Body of pancreas (tissue), 4 donors: Measurements from ENCODE around the gene SLC23A3. TPM values are rescaled to one million over a fixed set of nuclear protein-coding genes. Genes with fewer than 3 reads are reported as not detected.

Experiments used
- ATAC-seq: fragments of 150-250 bp; one replicate; pipeline ENCODE4 v1.9.1; 2016
- DNase-seq, 4 donors: peaks; one replicate each; pipeline ENCODE4 v3.0.0-alpha.2; 2019
- H3K27ac ChIP-seq, 4 donors: fragments of 200-600 bp; sonication (generic); 1 replicate in 3 of 4; 2 replicates in 1 of 4; pipeline versions ENCODE4 v1.5.1 to v1.6.1; 2016 to 2019; ENCODE audit warnings: mild to moderate bottlenecking in 1 of 4, mixed read lengths in 1 of 4, moderate library complexity in 1 of 4
- H3K27me3 ChIP-seq, 2 donors: fragments of 200-600 bp; sonication (generic); one replicate each; pipeline ENCODE4 v1.6.0; 2016; ENCODE audit warnings: mild to moderate bottlenecking in 1 of 2
- H3K36me3 ChIP-seq, 2 donors: fragments of 200-600 bp; sonication (generic); replicated peaks in 1 of 2; 2 replicates each; pipeline ENCODE4 v1.5.1; 2016; ENCODE audit warnings: low read depth in 2 of 2; ENCODE audit not compliant: insufficient read depth in 1 of 2
- H3K4me1 ChIP-seq: fragments of 200-600 bp; sonication (generic); one replicate; pipeline ENCODE4 v1.6.0; 2016
- H3K4me3 ChIP-seq, 2 donors: fragments of 200-600 bp; sonication (generic); 1 replicate in 1 of 2; 2 replicates in 1 of 2; pipeline ENCODE4 v1.5.1; 2016 to 2019
- H3K9me3 ChIP-seq, 3 donors: fragments of 200-600 bp; sonication (generic); 1 replicate in 2 of 3; 2 replicates in 1 of 3; pipeline ENCODE4 v1.5.1; 2016
- POLR2A ChIP-seq, 3 donors: fragments of 450-650 bp; IDR thresholded peaks; one replicate each; pipeline ENCODE4 v1.6.1; 2016; ENCODE audit warnings: antibody characterized with exemption in 3 of 3, mild to moderate bottlenecking in 2 of 3
- WGBS, 2 donors: methylation state at CpG; one replicate each; pipeline ENCODE4 v1.1.5; 2017; 5-methylcytosine and 5-hydroxymethylcytosine counted together
- intact Hi-C: fragments of 100-400 bp; cut with DNase I; formaldehyde crosslinking; loops from one replicate; pipeline ENCODE4 v1.15.1; 2023
- total RNA-seq, 2 donors: library from RNA; depleted of rRNA; stranded (reverse); fragments of >200 nt; gene quantifications; one replicate each; pipeline ENCODE4 v1.1.0, GENCODE V29; 2016
- TF ChIP-seq, protein P1 (sequence below), 7 experiments: fragments of 450-650 bp in 4 of 7; fragments of 200-600 bp in 3 of 7; sonication (generic) in 3 of 7; IDR thresholded peaks; one replicate each; pipeline ENCODE4 v1.5.1; 2016 to 2019; ENCODE audit warnings: antibody characterized with exemption in 7 of 7

The SLC23A3 gene
- total RNA-seq, 2 donors from 2014 or later = 3.1 to 8.2 TPM

- no peak for ATAC-seq
- no peak for DNase-seq
- intact Hi-C loops = no loop called here
These were observed 57.0 kb downstream of the SLC23A3 start for GRCh38 chr2:219112651-219113338.

GRCh38 chr2:219112062-219112406 lies 57.8 kb downstream of the SLC23A3 start:
- H3K4me1 ChIP-seq = peaks cover 22% of the 10 kb centered on the region
- H3K9me3 ChIP-seq = no peaks in the 10 kb centered on the region
- no peak overlapping the region for H3K27ac ChIP-seq
- no peaks in the 10 kb centered on the region for H3K36me3 ChIP-seq
- WGBS, 2 donors = 91 to 92% methylated on average over 2 of the region's 2 CpGs
- TF ChIP-seq, protein P1, sequence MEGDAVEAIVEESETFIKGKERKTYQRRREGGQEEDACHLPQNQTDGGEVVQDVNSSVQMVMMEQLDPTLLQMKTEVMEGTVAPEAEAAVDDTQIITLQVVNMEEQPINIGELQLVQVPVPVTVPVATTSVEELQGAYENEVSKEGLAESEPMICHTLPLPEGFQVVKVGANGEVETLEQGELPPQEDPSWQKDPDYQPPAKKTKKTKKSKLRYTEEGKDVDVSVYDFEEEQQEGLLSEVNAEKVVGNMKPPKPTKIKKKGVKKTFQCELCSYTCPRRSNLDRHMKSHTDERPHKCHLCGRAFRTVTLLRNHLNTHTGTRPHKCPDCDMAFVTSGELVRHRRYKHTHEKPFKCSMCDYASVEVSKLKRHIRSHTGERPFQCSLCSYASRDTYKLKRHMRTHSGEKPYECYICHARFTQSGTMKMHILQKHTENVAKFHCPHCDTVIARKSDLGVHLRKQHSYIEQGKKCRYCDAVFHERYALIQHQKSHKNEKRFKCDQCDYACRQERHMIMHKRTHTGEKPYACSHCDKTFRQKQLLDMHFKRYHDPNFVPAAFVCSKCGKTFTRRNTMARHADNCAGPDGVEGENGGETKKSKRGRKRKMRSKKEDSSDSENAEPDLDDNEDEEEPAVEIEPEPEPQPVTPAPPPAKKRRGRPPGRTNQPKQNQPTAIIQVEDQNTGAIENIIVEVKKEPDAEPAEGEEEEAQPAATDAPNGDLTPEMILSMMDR (IDR thresholded peaks at IDR 0.05) = no peak
- no peak for TF ChIP-seq POLR2A (IDR thresholded peaks at IDR 0.05)
- no peaks in the 10 kb centered on the region for H3K27me3 ChIP-seq
- H3K4me3 ChIP-seq = no peak overlapping the region
- no peak for ATAC-seq
- DNase-seq = no peak
- intact Hi-C loops = no loop called here

More at GRCh38 chr2:219112651-219113338, 57.0 kb downstream of the SLC23A3 start:
- Histone ChIP-seq H3K36me3 (no peaks in the 10 kb centered on the region), H3K9me3 (no peaks in the 10 kb centered on the region), H3K4me1 (peaks cover 27% of the 10 kb centered on the region), H3K27me3 (no peaks in the 10 kb centered on the region), H3K4me3 (no peak overlapping the region), H3K27ac (no peak overlapping the region)
- TF ChIP-seq, protein P1 (IDR thresholded peaks at IDR 0.05) = no peak
- no peak for TF ChIP-seq POLR2A (IDR thresholded peaks at IDR 0.05)
- WGBS, 2 donors = 80 to 81% methylated on average over 9 of the region's 9 CpGs

Other genes with a start within 250 kb of the SLC23A3 start
- gene CDK5R2, start 210.4 kb downstream of the SLC23A3 start, total RNA-seq = under 1 TPM in 1 of 2 donors, not detected in 1; 0.78 TPM
- not detected for gene FEV, start 184.8 kb downstream of the SLC23A3 start, total RNA-seq
- gene CRYBA2, start 176.6 kb downstream of the SLC23A3 start, total RNA-seq = 10 to 100 TPM; 23.1 to 26.4 TPM
- not detected for gene CFAP65, start 128.5 kb downstream of the SLC23A3 start, total RNA-seq
- 1 to 10 TPM in 1 of 2 donors, not detected in 1; 1.0 TPM for gene IHH, start 109.1 kb downstream of the SLC23A3 start, total RNA-seq
- 1 to 10 TPM; 8.9 to 9.3 TPM for gene NHEJ1, start 9.2 kb downstream of the SLC23A3 start, total RNA-seq
- 10 to 100 TPM; 25.7 to 27.4 TPM for gene CNPPD1, start 6.9 kb upstream of the SLC23A3 start, total RNA-seq
- 10 to 100 TPM; 41.9 to 43.6 TPM for gene RETREG2, start 8.2 kb upstream of the SLC23A3 start, total RNA-seq
- gene ZFAND2B, start 36.8 kb upstream of the SLC23A3 start, total RNA-seq = 10 to 100 TPM; 36.9 to 43.3 TPM
- 10 to 100 TPM; 10.5 to 11.7 TPM for gene ABCB6, start 48.9 kb upstream of the SLC23A3 start, total RNA-seq
- 10 to 100 TPM; 21.0 to 27.7 TPM for gene ATG9A, start 59.6 kb upstream of the SLC23A3 start, total RNA-seq
- gene ANKZF1, start 59.8 kb upstream of the SLC23A3 start, total RNA-seq = 10 to 100 TPM; 67.5 to 95.3 TPM
- 10 to 100 TPM in 1 of 2 donors, 1 to 10 TPM in 1; 3.1 to 11.2 TPM for gene GLB1L, start 75.4 kb upstream of the SLC23A3 start, total RNA-seq
- 10 to 100 TPM in 1 of 2 donors, 1 to 10 TPM in 1; 8.0 to 16.8 TPM for gene STK16, start 75.5 kb upstream of the SLC23A3 start, total RNA-seq
- gene TUBA4B, start 83.2 kb upstream of the SLC23A3 start, total RNA-seq = not detected
- gene TUBA4A, start 83.9 kb upstream of the SLC23A3 start, total RNA-seq = 10 to 100 TPM; 17.8 to 20.2 TPM
- 10 to 100 TPM; 60.3 to 68.0 TPM for gene DNAJB2, start 109.3 kb upstream of the SLC23A3 start, total RNA-seq
- 10 to 100 TPM; 18.7 to 19.8 TPM for gene PTPRN, start 139.4 kb upstream of the SLC23A3 start, total RNA-seq
- gene RESP18, start 162.7 kb upstream of the SLC23A3 start, total RNA-seq = not detected
- 10 to 100 TPM; 18.4 to 24.7 TPM for gene DNPEP, start 217.9 kb upstream of the SLC23A3 start, total RNA-seq
- gene DES, start 248.3 kb upstream of the SLC23A3 start, total RNA-seq = 10 to 100 TPM; 12.7 to 23.1 TPM